Heart right ventricle (tissue), 16 donors: ENCODE measurements around the gene CLIC3. TPM values are rescaled to one million over a fixed set of nuclear protein-coding genes. Genes with fewer than 3 reads are reported as not detected.

Experiments used
- ATAC-seq, 8 donors: fragments of 200-7000 bp; cut with Tn5 transposase; one replicate each; pipeline ENCODE4 v1.9.1; 2020; ENCODE audit warnings: mild to moderate bottlenecking in 8 of 8, moderate library complexity in 8 of 8, moderate number of reproducible peaks in 1 of 8
- DNase-seq, 2 donors: peaks; one replicate each; pipeline ENCODE4 v3.0.0-alpha.2; 2020
- H3K27ac ChIP-seq, 10 donors: fragments of 200-600 bp; sonication (generic) in 2 of 10; one replicate each; pipeline versions ENCODE4 v1.5.0 to v1.8.0; 2020 to 2022; ENCODE audit warnings: mild to moderate bottlenecking in 3 of 10
- H3K27me3 ChIP-seq, 7 donors: fragments of 200-600 bp; one replicate each; pipeline ENCODE4 v1.8.0; 2021 to 2022; ENCODE audit warnings: mild to moderate bottlenecking in 2 of 7
- H3K36me3 ChIP-seq, 9 donors: fragments of 200-600 bp; sonication (generic) in 1 of 9; one replicate each; pipeline versions ENCODE4 v1.5.0 to v1.8.0; 2020 to 2022; ENCODE audit warnings: mild to moderate bottlenecking in 2 of 9
- H3K4me1 ChIP-seq, 9 donors: fragments of 200-600 bp; sonication (generic) in 1 of 9; one replicate each; pipeline versions ENCODE4 v1.5.0 to v1.8.0; 2020 to 2022; ENCODE audit warnings: mild to moderate bottlenecking in 4 of 9
- H3K4me3 ChIP-seq, 10 donors: fragments of 200-600 bp; sonication (generic) in 2 of 10; one replicate each; pipeline versions ENCODE4 v1.5.0 to v1.8.0; 2020 to 2022; ENCODE audit warnings: mild to moderate bottlenecking in 7 of 10, moderate library complexity in 2 of 10
- H3K9me3 ChIP-seq, 11 donors: fragments of 200-600 bp in 10 of 11; sonication (generic) in 2 of 11; one replicate each; pipeline versions ENCODE4 v1.5.0 to v1.8.0; 2013 to 2022; ENCODE audit warnings: mild to moderate bottlenecking in 2 of 11, control low read depth in 1 of 11, moderate library complexity in 1 of 11
- WGBS, 2 donors: extraction: QIAGEN DNeasy Blood & Tissue Kit; methylation state at CpG; one replicate each; pipeline ENCODE4 v1.1.7; 2013; ENCODE audit warnings: inconsistent platforms in 1 of 2; 5-methylcytosine and 5-hydroxymethylcytosine counted together
- intact Hi-C, 10 donors: fragments of 100-400 bp; cut with DNase I; formaldehyde crosslinking; loops; one replicate each; pipeline versions ENCODE4 v1.11.1 to v1.14.2; 2022
- polyA plus RNA-seq, 2 donors: library from polyadenylated mRNA; stranded (reverse); fragments of 200-250 nt; gene quantifications; one replicate each; pipeline ENCODE4 v1.2.3, GENCODE V29; 2013
- total RNA-seq, 10 donors: library from RNA; stranded (reverse); fragmentation: NEBNext Ultra II Directional in 3 of 10; extraction: Animal tissue kit (Norgen Biotek cat#: 25700) in 3 of 10; gene quantifications; one replicate each; pipeline versions ENCODE4 v1.2.1 to v1.2.4, GENCODE V29; 2021 to 2023
- TF ChIP-seq, protein P1 (sequence below), 9 donors: fragments of 200-600 bp; sonication (generic) in 2 of 9; IDR thresholded peaks; one replicate each; pipeline versions ENCODE4 v1.5.0 to v1.8.0; 2021 to 2022; ENCODE audit warnings: antibody characterized with exemption in 9 of 9, mild to moderate bottlenecking in 5 of 9, moderate library complexity in 1 of 9
- donor health status: Arrhythmogenic right ventricular cardiomyopathy.
- donor health status: ischemic (EF 13 %, LVEDD 7.1; RV severe dilation, severe dysfunction).
- donor health status: healthy with polysubstance abuse.
- donor health status: DM: no; HTN: yes; CAD: no.
- donor health status: DM: no; HTN: no; CAD: no.
- donor health status: ischemic (EF 25% LVEDD 6.9; RV normal size, moderate dysfunction).
- donor health status: ischemic (EF 25% LVEDD 5.7; RV mildly dilated, moderate dysfunction).
- donor health status: healthy.
- donor health status: DM: yes; HTN: yes; CAD: no.
- donor health status: Ischemic cardiomyopathy.
- donor health status: ischemic (EF 35%, LVEDD 5.7; RV mildly dilated, moderate dysfunction).
- donor health status: nonischemic (EF 11% LVEDD 7.7; RV severe dilation, severe dysfunction).
- donor health status: DM: yes; HTN: yes; CAD: no.
- donor health status: PGD.
- donor health status: ischemic (EF 29% LVEDD 5.4; RV normal size, mild dysfunction).
- donor health status: nonischemic (EF 23%, LVEDD 6.1; RV moderate dilation, normal function).

CLIC3 gene
- total and polyA plus RNA-seq, 12 donors, result 0.46 to 21.4 (median 3.2) TPM

DNA sequence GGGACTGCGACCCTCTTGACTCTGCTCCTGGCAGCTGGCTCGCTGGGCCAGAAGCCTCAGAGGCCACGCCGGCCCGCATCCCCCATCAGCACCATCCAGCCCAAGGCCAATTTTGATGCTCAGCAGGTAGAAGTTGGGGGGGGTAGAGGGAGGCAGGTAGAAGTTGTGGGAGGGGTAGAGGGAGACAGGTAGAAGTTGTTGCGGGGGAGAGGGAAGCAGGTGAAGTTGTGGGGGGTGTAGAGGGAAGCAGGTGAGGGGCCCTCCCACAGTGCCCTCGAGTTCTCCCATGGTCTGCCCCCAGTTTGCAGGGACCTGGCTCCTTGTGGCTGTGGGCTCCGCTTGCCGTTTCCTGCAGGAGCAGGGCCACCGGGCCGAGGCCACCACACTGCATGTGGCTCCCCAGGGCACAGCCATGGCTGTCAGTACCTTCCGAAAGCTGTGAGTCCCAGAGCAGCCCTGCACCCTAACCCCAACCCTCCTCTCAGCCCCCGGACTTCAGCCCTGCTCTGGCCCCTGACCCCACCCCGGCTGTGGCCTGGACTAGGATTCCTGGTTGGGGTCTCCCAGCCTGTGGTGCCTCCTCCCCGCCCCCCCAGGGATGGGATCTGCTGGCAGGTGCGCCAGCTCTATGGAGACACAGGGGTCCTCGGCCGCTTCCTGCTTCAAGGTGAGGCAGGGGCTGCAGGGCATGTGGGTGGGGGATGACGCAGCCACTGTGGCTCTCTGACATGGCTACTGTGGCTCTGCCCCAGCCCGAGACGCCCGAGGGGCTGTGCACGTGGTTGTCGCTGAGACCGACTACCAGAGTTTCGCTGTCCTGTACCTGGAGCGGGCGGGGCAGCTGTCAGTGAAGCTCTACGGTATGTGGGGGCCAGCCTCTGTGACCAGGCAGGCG, 50.8 kb downstream of the CLIC3 start:
- WGBS, 2 donors, result 89 to 93% methylated on average over 30 of the region's 30 CpGs
- Histone ChIP-seq H3K4me1 (peaks cover 30 to 72% (median 42%) of the 10 kb centered on the region in 9 donors), H3K27me3 (no peaks in the 10 kb centered on the region), H3K4me3 (no peak overlapping the region), H3K9me3 (no peaks in the 10 kb centered on the region), H3K36me3 (peaks cover 10 to 28% (median 23%) of the 10 kb centered on the region in 9 donors), H3K27ac (no peak overlapping the region)
- TF ChIP-seq, protein P1, sequence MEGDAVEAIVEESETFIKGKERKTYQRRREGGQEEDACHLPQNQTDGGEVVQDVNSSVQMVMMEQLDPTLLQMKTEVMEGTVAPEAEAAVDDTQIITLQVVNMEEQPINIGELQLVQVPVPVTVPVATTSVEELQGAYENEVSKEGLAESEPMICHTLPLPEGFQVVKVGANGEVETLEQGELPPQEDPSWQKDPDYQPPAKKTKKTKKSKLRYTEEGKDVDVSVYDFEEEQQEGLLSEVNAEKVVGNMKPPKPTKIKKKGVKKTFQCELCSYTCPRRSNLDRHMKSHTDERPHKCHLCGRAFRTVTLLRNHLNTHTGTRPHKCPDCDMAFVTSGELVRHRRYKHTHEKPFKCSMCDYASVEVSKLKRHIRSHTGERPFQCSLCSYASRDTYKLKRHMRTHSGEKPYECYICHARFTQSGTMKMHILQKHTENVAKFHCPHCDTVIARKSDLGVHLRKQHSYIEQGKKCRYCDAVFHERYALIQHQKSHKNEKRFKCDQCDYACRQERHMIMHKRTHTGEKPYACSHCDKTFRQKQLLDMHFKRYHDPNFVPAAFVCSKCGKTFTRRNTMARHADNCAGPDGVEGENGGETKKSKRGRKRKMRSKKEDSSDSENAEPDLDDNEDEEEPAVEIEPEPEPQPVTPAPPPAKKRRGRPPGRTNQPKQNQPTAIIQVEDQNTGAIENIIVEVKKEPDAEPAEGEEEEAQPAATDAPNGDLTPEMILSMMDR (IDR thresholded peaks at IDR 0.05), result no peak
- intact Hi-C loops, result loop anchor here (2.0 to 5.0 kb wide), 13 partner anchors 37 to 158 kb away; partner anchors contain the start of genes PAXX (in 4 of the 10), FUT7 (in 3 of the 10), TMEM141 (in 2 of the 10) and AJM1 (in 1 of the 10)
- DNase-seq (peak in 1 of 2 donors; percentile 39), ATAC-seq (no peak)

Other genes starting within 250 kb of the CLIC3 start
Only the 30 nearest of the 38 such genes appear.
- gene TMEM141, start 205.2 kb downstream of the CLIC3 start, total RNA-seq, result 10 to 100 TPM; 48.1 to 83.4 (median 61.8) TPM
- gene TMEM141, start 205.2 kb downstream of the CLIC3 start, polyA plus RNA-seq, result 100 to 1,000 TPM in 1 of 2 donors, 10 to 100 TPM in 1; 95.6 to 107 TPM
- gene CCDC183, start 200.2 kb downstream of the CLIC3 start, total RNA-seq, result 1 to 10 TPM in 6 of 10 donors, under 1 TPM in 4; 0.56 to 2.4 (median 1.1) TPM
- gene CCDC183, start 200.2 kb downstream of the CLIC3 start, polyA plus RNA-seq, result 1 to 10 TPM in 1 of 2 donors, under 1 TPM in 1; 0.49 to 9.2 TPM
- 10 to 100 TPM; 61.6 to 91.2 (median 66.6) TPM for gene RABL6, start 188.6 kb downstream of the CLIC3 start, total RNA-seq
- 10 to 100 TPM; 60.5 to 97.4 TPM for gene RABL6, start 188.6 kb downstream of the CLIC3 start, polyA plus RNA-seq
- 1 to 10 TPM; 3.6 to 8.3 (median 5.9) TPM for gene AJM1, start 154.1 kb downstream of the CLIC3 start, total RNA-seq
- 1 to 10 TPM; 3.4 to 7.6 TPM for gene AJM1, start 154.1 kb downstream of the CLIC3 start, polyA plus RNA-seq
- 100 to 1,000 TPM; 310 to 376 (median 327) TPM for gene PHPT1, start 147.2 kb downstream of the CLIC3 start, total RNA-seq
- 100 to 1,000 TPM; 354 to 650 TPM for gene PHPT1, start 147.2 kb downstream of the CLIC3 start, polyA plus RNA-seq
- 10 to 100 TPM in 2 of 10 donors, 1 to 10 TPM in 8; 4.1 to 11.3 (median 8.3) TPM for gene MAMDC4, start 144.2 kb downstream of the CLIC3 start, total RNA-seq
- 10 to 100 TPM in 1 of 2 donors, 1 to 10 TPM in 1; 8.0 to 45.4 TPM for gene MAMDC4, start 144.2 kb downstream of the CLIC3 start, polyA plus RNA-seq
- gene EDF1, start 130.3 kb downstream of the CLIC3 start, total RNA-seq, result 100 to 1,000 TPM; 289 to 375 (median 329) TPM
- gene EDF1, start 130.3 kb downstream of the CLIC3 start, polyA plus RNA-seq, result 1,000 to 10,000 TPM in 1 of 2 donors, 100 to 1,000 TPM in 1; 624 to 1,058 TPM
- gene TRAF2, start 110.1 kb downstream of the CLIC3 start, total RNA-seq, result 10 to 100 TPM in 5 of 10 donors, 1 to 10 TPM in 5; 5.4 to 14.8 (median 9.7) TPM
- 10 to 100 TPM; 10.1 to 17.0 TPM for gene TRAF2, start 110.1 kb downstream of the CLIC3 start, polyA plus RNA-seq
- 100 to 1,000 TPM; 118 to 169 (median 138) TPM for gene FBXW5, start 51.8 kb downstream of the CLIC3 start, total RNA-seq
- 100 to 1,000 TPM; 177 to 215 TPM for gene FBXW5, start 51.8 kb downstream of the CLIC3 start, polyA plus RNA-seq
- 10 to 100 TPM in 1 of 10 donors, 1 to 10 TPM in 9; 1.2 to 10.0 (median 2.4) TPM for gene C8G, start 51.3 kb downstream of the CLIC3 start, total RNA-seq
- 1 to 10 TPM; 2.0 to 2.1 TPM for gene C8G, start 51.3 kb downstream of the CLIC3 start, polyA plus RNA-seq
- gene LCN12, start 44.3 kb downstream of the CLIC3 start, total RNA-seq, result 10 to 100 TPM in 4 of 10 donors, 1 to 10 TPM in 6; 4.1 to 17.9 (median 6.8) TPM
- 1 to 10 TPM in 1 of 2 donors, under 1 TPM in 1; 0.74 to 8.3 TPM for gene LCN12, start 44.3 kb downstream of the CLIC3 start, polyA plus RNA-seq
- 1,000 to 10,000 TPM; 1,129 to 5,119 (median 4,014) TPM for gene PTGDS, start 19.1 kb downstream of the CLIC3 start, total RNA-seq
- 1,000 to 10,000 TPM; 2,970 to 3,711 TPM for gene PTGDS, start 19.1 kb downstream of the CLIC3 start, polyA plus RNA-seq
- 10 to 100 TPM in 2 of 10 donors, 1 to 10 TPM in 8; 1.4 to 10.9 (median 6.4) TPM for gene LCNL1, start 13.6 kb downstream of the CLIC3 start, total RNA-seq
- gene LCNL1, start 13.6 kb downstream of the CLIC3 start, polyA plus RNA-seq, result 10 to 100 TPM in 1 of 2 donors, under 1 TPM in 1; 0.10 to 10.3 TPM
- 10 to 100 TPM; 12.7 to 29.5 (median 16.1) TPM for gene PAXX, start 4.1 kb downstream of the CLIC3 start, total RNA-seq
- 100 to 1,000 TPM in 1 of 2 donors, 10 to 100 TPM in 1; 51.7 to 131 TPM for gene PAXX, start 4.1 kb downstream of the CLIC3 start, polyA plus RNA-seq
- gene ABCA2, start 31.7 kb upstream of the CLIC3 start, total RNA-seq, result 10 to 100 TPM; 23.6 to 42.6 (median 28.1) TPM
- gene ABCA2, start 31.7 kb upstream of the CLIC3 start, polyA plus RNA-seq, result 10 to 100 TPM; 16.0 to 46.7 TPM
- gene FUT7, start 35.5 kb upstream of the CLIC3 start, total RNA-seq, result under 1 TPM in 5 of 10 donors, not detected in 5; 0.13 to 0.30 (median 0.15) TPM
- gene FUT7, start 35.5 kb upstream of the CLIC3 start, polyA plus RNA-seq, result under 1 TPM; 0.07 to 0.15 TPM
- gene NPDC1, start 49.6 kb upstream of the CLIC3 start, total RNA-seq, result 10 to 100 TPM; 29.1 to 74.3 (median 52.6) TPM
- gene NPDC1, start 49.6 kb upstream of the CLIC3 start, polyA plus RNA-seq, result 100 to 1,000 TPM in 1 of 2 donors, 10 to 100 TPM in 1; 74.2 to 153 TPM
- 1 to 10 TPM in 8 of 10 donors, under 1 TPM in 2; 0.32 to 2.5 (median 1.6) TPM for gene ENTPD2, start 57.5 kb upstream of the CLIC3 start, total RNA-seq
- 1 to 10 TPM in 1 of 2 donors, under 1 TPM in 1; 0.96 to 3.3 TPM for gene ENTPD2, start 57.5 kb upstream of the CLIC3 start, polyA plus RNA-seq
- 1 to 10 TPM in 1 of 10 donors, under 1 TPM in 8, not detected in 1; 0.06 to 1.1 (median 0.11) TPM for gene SAPCD2, start 74.0 kb upstream of the CLIC3 start, total RNA-seq
- gene SAPCD2, start 74.0 kb upstream of the CLIC3 start, polyA plus RNA-seq, result under 1 TPM; 0.15 to 0.23 TPM
- 10 to 100 TPM in 4 of 10 donors, 1 to 10 TPM in 6; 6.0 to 16.5 (median 8.5) TPM for gene UAP1L1, start 80.9 kb upstream of the CLIC3 start, total RNA-seq
- 10 to 100 TPM in 1 of 2 donors, 1 to 10 TPM in 1; 3.4 to 24.3 TPM for gene UAP1L1, start 80.9 kb upstream of the CLIC3 start, polyA plus RNA-seq
- gene MAN1B1, start 90.4 kb upstream of the CLIC3 start, total RNA-seq, result 10 to 100 TPM; 16.9 to 27.7 (median 20.9) TPM
- 10 to 100 TPM; 25.5 to 71.4 TPM for gene MAN1B1, start 90.4 kb upstream of the CLIC3 start, polyA plus RNA-seq
- 100 to 1,000 TPM in 7 of 10 donors, 10 to 100 TPM in 3; 91.4 to 167 (median 118) TPM for gene DPP7, start 118.2 kb upstream of the CLIC3 start, total RNA-seq
- 100 to 1,000 TPM; 152 to 677 TPM for gene DPP7, start 118.2 kb upstream of the CLIC3 start, polyA plus RNA-seq
- not detected for gene GRIN1, start 142.6 kb upstream of the CLIC3 start, total RNA-seq
- not detected for gene GRIN1, start 142.6 kb upstream of the CLIC3 start, polyA plus RNA-seq
- gene LRRC26, start 173.5 kb upstream of the CLIC3 start, total RNA-seq, result not detected
- not detected for gene LRRC26, start 173.5 kb upstream of the CLIC3 start, polyA plus RNA-seq
- gene TMEM210, start 175.5 kb upstream of the CLIC3 start, total RNA-seq, result not detected
- gene TMEM210, start 175.5 kb upstream of the CLIC3 start, polyA plus RNA-seq, result not detected
- 10 to 100 TPM; 24.6 to 44.8 (median 27.7) TPM for gene ANAPC2, start 192.0 kb upstream of the CLIC3 start, total RNA-seq
- 10 to 100 TPM; 23.7 to 69.6 TPM for gene ANAPC2, start 192.0 kb upstream of the CLIC3 start, polyA plus RNA-seq
- 10 to 100 TPM; 47.3 to 73.5 (median 56.7) TPM for gene SSNA1, start 192.1 kb upstream of the CLIC3 start, total RNA-seq
- gene SSNA1, start 192.1 kb upstream of the CLIC3 start, polyA plus RNA-seq, result 100 to 1,000 TPM; 146 to 168 TPM
- gene TPRN, start 204.2 kb upstream of the CLIC3 start, total RNA-seq, result 10 to 100 TPM; 10.2 to 31.5 (median 21.7) TPM
- 10 to 100 TPM; 12.0 to 14.5 TPM for gene TPRN, start 204.2 kb upstream of the CLIC3 start, polyA plus RNA-seq
- gene TMEM203, start 209.1 kb upstream of the CLIC3 start, total RNA-seq, result 10 to 100 TPM; 36.4 to 46.2 (median 41.7) TPM
- gene TMEM203, start 209.1 kb upstream of the CLIC3 start, polyA plus RNA-seq, result 10 to 100 TPM; 39.4 to 51.2 TPM
- 10 to 100 TPM in 1 of 10 donors, 1 to 10 TPM in 9; 4.6 to 10.1 (median 5.4) TPM for gene NDOR1, start 209.1 kb upstream of the CLIC3 start, total RNA-seq
- gene NDOR1, start 209.1 kb upstream of the CLIC3 start, polyA plus RNA-seq, result 10 to 100 TPM in 1 of 2 donors, 1 to 10 TPM in 1; 6.5 to 10.6 TPM